Uterus (tissue), 4 donors: Measurements from ENCODE around the gene PAK1. TPM values are rescaled to one million over a fixed set of nuclear protein-coding genes. Genes with fewer than 3 reads are reported as not detected.

Experiments used
- DNase-seq, 2 donors: peaks; one replicate each; pipeline ENCODE4 v3.0.0-alpha.2; 2019 to 2020
- H3K27ac ChIP-seq, 2 donors: fragments of 200-600 bp; sonication (generic); 1 replicate in 1 of 2; 2 replicates in 1 of 2; pipeline ENCODE4 v1.5.1; 2016 to 2018
- H3K27me3 ChIP-seq, 2 donors: fragments of 200-600 bp; sonication (generic); one replicate each; pipeline ENCODE4 v1.5.1; 2018 to 2019; ENCODE audit warnings: control low read depth in 1 of 2
- H3K36me3 ChIP-seq, 2 donors: fragments of 200-600 bp; sonication (generic); one replicate each; pipeline ENCODE4 v1.5.1; 2019; ENCODE audit warnings: control low read depth in 1 of 2
- H3K4me1 ChIP-seq, 2 donors: fragments of 200-600 bp; sonication (generic); one replicate each; pipeline ENCODE4 v1.5.1; 2018 to 2019; ENCODE audit warnings: control low read depth in 1 of 2
- H3K4me3 ChIP-seq, 2 donors: fragments of 200-600 bp; sonication (generic); 1 replicate in 1 of 2; 2 replicates in 1 of 2; pipeline ENCODE4 v1.5.1; 2018 to 2019; ENCODE audit warnings: mild to moderate bottlenecking in 1 of 2
- H3K9me3 ChIP-seq, 2 donors: fragments of 200-600 bp; sonication (generic); one replicate each; pipeline ENCODE4 v1.5.1; 2019; ENCODE audit warnings: control low read depth in 1 of 2
- POLR2A ChIP-seq, 2 donors: fragments of 450-650 bp; IDR thresholded peaks; one replicate each; pipeline ENCODE4 v1.6.1; 2016; ENCODE audit warnings: antibody characterized with exemption in 2 of 2, mild to moderate bottlenecking in 1 of 2, moderate library complexity in 1 of 2
- intact Hi-C: fragments of 100-400 bp; cut with DNase I; formaldehyde crosslinking; loops from one replicate; pipeline ENCODE4 v1.15.1; 2023; ENCODE audit warnings: low total_unique reads
- total RNA-seq, 4 donors: library from RNA; depleted of rRNA in 3 of 4; stranded (reverse); fragments of >200 nt in 3 of 4; gene quantifications; one replicate each; pipeline versions ENCODE4 v1.1.0 to v1.2.4, GENCODE V29; 2014 to 2023
- TF ChIP-seq, protein P1 (sequence below), 4 experiments: fragments of 200-600 bp in 2 of 4; fragments of 450-650 bp in 2 of 4; sonication (generic) in 2 of 4; IDR thresholded peaks; one replicate each; pipeline ENCODE4 v1.5.1; 2016 to 2019; ENCODE audit warnings: antibody characterized with exemption in 4 of 4, mild to moderate bottlenecking in 2 of 4, moderate library complexity in 1 of 4
- donor health status: DM: yes; HTN: yes; CAD: no.

Gene PAK1
- total RNA-seq, 4 donors from 2014 or later, result 17.4 to 55.2 (median 35.7) TPM

DNA sequence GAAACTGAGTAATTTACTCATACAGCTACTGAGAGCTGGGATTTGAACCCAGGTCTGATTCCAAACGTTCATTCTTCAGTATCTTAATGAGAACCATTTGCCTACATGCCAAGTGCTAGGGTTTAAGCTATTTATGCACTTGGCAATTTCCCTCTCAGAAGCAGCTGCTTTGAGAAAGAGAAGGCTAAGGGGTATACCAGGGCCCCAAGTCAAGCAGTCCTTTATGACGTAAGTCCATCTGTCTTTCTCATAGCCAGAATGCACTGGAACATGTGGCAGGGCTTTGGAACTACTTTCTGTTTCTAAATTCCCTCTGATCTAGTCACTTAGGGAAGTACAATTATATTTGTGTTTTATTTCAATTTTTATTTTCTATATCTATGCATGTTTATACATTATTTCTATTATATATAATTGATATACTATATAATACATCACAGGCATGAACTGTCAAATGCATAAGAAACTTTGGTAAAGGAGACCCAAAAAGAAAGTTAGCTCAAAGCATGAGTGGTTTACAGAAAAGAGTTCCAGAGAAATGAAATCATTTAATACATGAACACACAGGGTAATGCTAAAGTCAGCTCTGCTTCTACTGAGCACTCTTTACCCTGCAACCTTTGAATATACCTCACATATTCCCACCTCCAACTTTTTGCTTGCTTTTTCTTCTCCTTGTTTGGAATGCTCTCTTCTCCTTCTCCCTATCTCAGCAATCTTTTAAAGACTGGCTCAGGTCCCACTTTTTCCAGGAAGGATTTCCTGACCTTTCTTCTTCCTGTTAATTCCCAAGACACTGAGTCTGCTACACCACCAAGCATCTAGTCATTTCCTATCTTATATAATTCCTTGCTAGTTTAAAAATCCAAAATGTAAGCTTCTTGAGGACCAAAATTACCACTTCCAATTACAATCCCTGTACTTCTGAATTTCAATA lies 91.9 kb downstream of the PAK1 start:
- H3K9me3 ChIP-seq, result no peaks in the 10 kb centered on the region
- no peaks in the 10 kb centered on the region for H3K4me1 ChIP-seq
- no peaks in the 10 kb centered on the region for H3K36me3 ChIP-seq
- no peaks in the 10 kb centered on the region for H3K27me3 ChIP-seq
- no peak for TF ChIP-seq POLR2A (IDR thresholded peaks at IDR 0.05)
- TF ChIP-seq, protein P1, sequence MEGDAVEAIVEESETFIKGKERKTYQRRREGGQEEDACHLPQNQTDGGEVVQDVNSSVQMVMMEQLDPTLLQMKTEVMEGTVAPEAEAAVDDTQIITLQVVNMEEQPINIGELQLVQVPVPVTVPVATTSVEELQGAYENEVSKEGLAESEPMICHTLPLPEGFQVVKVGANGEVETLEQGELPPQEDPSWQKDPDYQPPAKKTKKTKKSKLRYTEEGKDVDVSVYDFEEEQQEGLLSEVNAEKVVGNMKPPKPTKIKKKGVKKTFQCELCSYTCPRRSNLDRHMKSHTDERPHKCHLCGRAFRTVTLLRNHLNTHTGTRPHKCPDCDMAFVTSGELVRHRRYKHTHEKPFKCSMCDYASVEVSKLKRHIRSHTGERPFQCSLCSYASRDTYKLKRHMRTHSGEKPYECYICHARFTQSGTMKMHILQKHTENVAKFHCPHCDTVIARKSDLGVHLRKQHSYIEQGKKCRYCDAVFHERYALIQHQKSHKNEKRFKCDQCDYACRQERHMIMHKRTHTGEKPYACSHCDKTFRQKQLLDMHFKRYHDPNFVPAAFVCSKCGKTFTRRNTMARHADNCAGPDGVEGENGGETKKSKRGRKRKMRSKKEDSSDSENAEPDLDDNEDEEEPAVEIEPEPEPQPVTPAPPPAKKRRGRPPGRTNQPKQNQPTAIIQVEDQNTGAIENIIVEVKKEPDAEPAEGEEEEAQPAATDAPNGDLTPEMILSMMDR (IDR thresholded peaks at IDR 0.05), result no peak
- no peak overlapping the region for H3K4me3 ChIP-seq
- no peak overlapping the region for H3K27ac ChIP-seq
- intact Hi-C loops, result no loop called here
- no peak for DNase-seq

DNA sequence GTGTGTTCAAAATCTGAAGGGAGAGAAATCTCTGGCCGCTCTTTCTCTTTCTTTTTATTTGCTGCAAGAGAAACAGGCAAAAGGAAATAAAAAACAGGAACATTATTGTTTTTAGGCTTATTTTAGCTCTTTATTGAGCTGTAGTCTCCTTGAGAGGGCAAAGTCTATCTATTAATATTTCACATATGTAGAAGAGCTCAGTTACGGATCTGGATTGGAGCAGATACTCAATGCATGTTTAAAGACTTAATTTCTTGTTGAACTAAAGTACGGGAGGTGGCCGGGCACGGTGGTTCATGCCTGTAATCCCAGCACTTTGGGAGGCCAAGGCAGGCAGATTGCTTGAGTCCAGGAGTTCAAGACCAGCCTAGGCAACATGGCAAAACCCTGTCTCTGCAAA lies 94.0 kb downstream of the PAK1 start:
- no peak for DNase-seq
- Histone ChIP-seq H3K9me3 (no peaks in the 10 kb centered on the region), H3K4me1 (no peaks in the 10 kb centered on the region), H3K4me3 (no peak overlapping the region), H3K27me3 (no peaks in the 10 kb centered on the region), H3K27ac (no peak overlapping the region), H3K36me3 (no peaks in the 10 kb centered on the region)
- no peak for TF ChIP-seq POLR2A (IDR thresholded peaks at IDR 0.05)
- TF ChIP-seq, protein P1 (IDR thresholded peaks at IDR 0.05), result no peak
- intact Hi-C loops, result no loop called here

DNA sequence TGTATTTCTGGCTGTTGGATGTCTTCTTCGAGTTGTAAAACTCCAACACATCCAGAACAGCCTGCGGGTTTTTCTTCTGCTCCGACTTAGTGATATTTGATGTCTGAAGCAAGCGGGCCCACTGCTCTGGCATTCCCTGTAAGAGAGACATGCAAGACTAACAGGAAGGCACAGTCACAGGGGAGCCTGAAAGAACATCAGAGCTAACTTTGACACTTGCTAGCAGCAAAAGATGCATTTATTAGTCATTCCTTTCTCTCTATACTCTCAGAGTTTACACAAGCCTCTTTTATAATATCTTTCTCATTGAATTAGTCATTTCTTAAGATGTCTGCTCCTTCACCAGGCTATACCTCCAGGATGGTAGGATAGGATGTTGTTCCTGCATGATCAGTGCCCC lies 94.6 kb downstream of the PAK1 start:
- Histone ChIP-seq H3K27ac (no peak overlapping the region), H3K4me1 (no peaks in the 10 kb centered on the region), H3K36me3 (no peaks in the 10 kb centered on the region), H3K4me3 (no peak overlapping the region), H3K9me3 (no peaks in the 10 kb centered on the region), H3K27me3 (no peaks in the 10 kb centered on the region)
- no peak for DNase-seq
- intact Hi-C loops, result no loop called here
- TF ChIP-seq, protein P1 (IDR thresholded peaks at IDR 0.05), result no peak
- no peak for TF ChIP-seq POLR2A (IDR thresholded peaks at IDR 0.05)

DNA sequence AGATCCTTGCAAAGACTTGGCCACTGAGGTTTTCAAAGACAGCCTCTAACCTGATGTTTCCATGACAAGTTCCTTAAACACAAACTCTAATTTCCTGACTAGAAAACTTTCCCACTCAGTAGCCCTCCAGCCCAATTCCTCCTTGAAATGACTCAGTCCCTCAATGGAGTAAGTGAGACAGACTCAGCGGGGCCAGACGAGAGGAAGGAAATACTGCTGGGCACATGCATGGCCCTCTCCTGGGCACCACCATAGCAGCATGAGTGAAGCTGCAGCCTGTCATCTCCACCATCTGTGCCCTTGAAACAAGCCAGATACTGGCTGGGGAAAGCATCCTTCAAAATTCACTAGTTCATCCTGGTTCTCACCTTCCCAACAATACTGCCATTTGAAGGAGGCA lies 96.2 kb downstream of the PAK1 start:
- no peak for DNase-seq
- Histone ChIP-seq H3K27ac (no peak overlapping the region), H3K4me1 (no peaks in the 10 kb centered on the region), H3K9me3 (no peaks in the 10 kb centered on the region), H3K4me3 (no peak overlapping the region), H3K27me3 (no peaks in the 10 kb centered on the region), H3K36me3 (no peaks in the 10 kb centered on the region)
- TF ChIP-seq, protein P1 (IDR thresholded peaks at IDR 0.05), result no peak
- no peak for TF ChIP-seq POLR2A (IDR thresholded peaks at IDR 0.05)
- intact Hi-C loops, result no loop called here

DNA sequence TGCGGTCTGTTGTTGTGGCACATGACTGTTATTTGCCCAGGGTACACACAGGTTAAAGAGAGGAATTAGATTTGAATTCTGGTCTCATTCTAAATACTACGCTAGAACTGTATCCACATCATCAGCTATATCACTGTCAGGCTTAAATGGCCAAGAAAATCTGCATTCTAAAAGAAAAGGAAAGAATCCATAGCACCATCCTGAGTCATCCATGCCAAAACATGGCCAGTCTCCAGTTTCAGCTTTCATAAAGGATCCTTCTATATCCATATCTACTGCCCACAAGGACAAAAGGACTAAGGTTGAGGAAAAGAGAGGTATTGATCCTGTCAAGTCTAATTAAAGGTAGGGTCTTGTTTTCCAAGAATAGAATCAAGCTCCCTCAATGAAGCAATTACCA lies 98.8 kb downstream of the PAK1 start:
- Histone ChIP-seq H3K27me3 (no peaks in the 10 kb centered on the region), H3K4me1 (no peaks in the 10 kb centered on the region), H3K9me3 (no peaks in the 10 kb centered on the region), H3K27ac (no peak overlapping the region), H3K36me3 (no peaks in the 10 kb centered on the region), H3K4me3 (no peak overlapping the region)
- DNase-seq, result no peak
- intact Hi-C loops, result no loop called here
- TF ChIP-seq POLR2A (IDR thresholded peaks at IDR 0.05), result no peak
- TF ChIP-seq, protein P1 (IDR thresholded peaks at IDR 0.05), result no peak
